CD14-positive monocyte (primary cell): ENCODE measurements around the gene FAAP20. TPM values are rescaled to one million over a fixed set of nuclear protein-coding genes. Genes with fewer than 3 reads are reported as not detected.
A peak's percentile ranks its signal among the peaks of the same experiment; 100 is the strongest.

Experiments
- DNase-seq, 3 donors: peaks; one replicate each; pipeline ENCODE4 v3.0.0-alpha.2; 2011 to 2022
- H2AFZ ChIP-seq: 2 replicates; pipeline ENCODE4 v1.6.0; 2012; ENCODE audit warnings: mild to moderate bottlenecking, low read depth, low read length, inconsistent platforms; ENCODE audit not compliant: insufficient read depth, poor library complexity, severe bottlenecking
- H3K27ac ChIP-seq, 2 donors: 1 replicate in 1 of 2; 2 replicates in 1 of 2; pipeline ENCODE4 v1.5.1; 2012 to 2013; ENCODE audit warnings: low read length in 2 of 2, control low read depth in 1 of 2, inconsistent platforms in 1 of 2, low read depth in 1 of 2, mild to moderate bottlenecking in 1 of 2
- H3K27me3 ChIP-seq, 2 donors: one replicate each; pipeline versions ENCODE4 v1.6.0 to v1.6.1; 2011 to 2013; ENCODE audit warnings: low read length in 2 of 2; ENCODE audit not compliant: control insufficient read depth in 2 of 2, insufficient read depth in 2 of 2
- H3K36me3 ChIP-seq, 2 donors: replicated peaks in 1 of 2; 1 replicate in 1 of 2; 2 replicates in 1 of 2; pipeline versions ENCODE4 v1.5.1 to v1.6.1; 2012 to 2013; ENCODE audit warnings: low read length in 2 of 2, control low read depth in 1 of 2, inconsistent platforms in 1 of 2, mild to moderate bottlenecking in 1 of 2; ENCODE audit not compliant: insufficient read depth in 2 of 2, control insufficient read depth in 1 of 2
- H3K4me1 ChIP-seq, 2 donors: 1 replicate in 1 of 2; 2 replicates in 1 of 2; pipeline versions ENCODE4 v1.5.1 to v1.6.1; 2012 to 2013; ENCODE audit warnings: low read length in 2 of 2, control low read depth in 1 of 2, inconsistent platforms in 1 of 2, mild to moderate bottlenecking in 1 of 2, moderate library complexity in 1 of 2; ENCODE audit not compliant: insufficient read depth in 2 of 2, control insufficient read depth in 1 of 2
- H3K4me2 ChIP-seq: replicated peaks from 2 replicates; pipeline ENCODE3; 2012; ENCODE audit warnings: low read length, moderate library complexity, mild to moderate bottlenecking; ENCODE audit not compliant: poor library complexity, severe bottlenecking; ENCODE audit errors: extremely low read depth
- H3K4me3 ChIP-seq, 3 experiments: fragments of 200-600 bp in 1 of 3; sonication (generic) in 1 of 3; replicated peaks in 1 of 3; 1 replicate in 2 of 3; 2 replicates in 1 of 3; pipeline ENCODE4 v1.5.1; 2011 to 2013; ENCODE audit warnings: low read length in 3 of 3, mild to moderate bottlenecking in 3 of 3, control low read depth in 2 of 3, low read depth in 2 of 3, inconsistent platforms in 1 of 3, moderate library complexity in 1 of 3
- H3K79me2 ChIP-seq: 2 replicates; pipeline ENCODE4 v1.6.0; 2012; ENCODE audit warnings: mild to moderate bottlenecking, control low read depth, inconsistent platforms, low read length, moderate library complexity; ENCODE audit not compliant: insufficient read depth
- H3K9ac ChIP-seq: 2 replicates; pipeline ENCODE4 v1.6.0; 2017; ENCODE audit warnings: low read length, mild to moderate bottlenecking; ENCODE audit not compliant: insufficient read depth, poor library complexity, severe bottlenecking
- H3K9me3 ChIP-seq, 2 donors: replicated peaks in 1 of 2; 1 replicate in 1 of 2; 2 replicates in 1 of 2; pipeline versions ENCODE4 v1.5.1 to v1.6.1; 2012 to 2013; ENCODE audit warnings: low read length in 2 of 2, control low read depth in 1 of 2; ENCODE audit not compliant: control insufficient read depth in 1 of 2, insufficient read depth in 1 of 2
- H4K20me1 ChIP-seq: 2 replicates; pipeline ENCODE4 v1.6.0; 2012; ENCODE audit warnings: mild to moderate bottlenecking, low read length, control low read depth, moderate library complexity; ENCODE audit not compliant: insufficient read depth
- H3K27ac Mint-ChIP-seq, 7 donors: one replicate each; pipeline ENCODE4 v1.8.0; 2020; ENCODE audit warnings: mild to moderate bottlenecking in 7 of 7, mixed read lengths in 7 of 7, moderate library complexity in 6 of 7, inconsistent platforms in 2 of 7
- H3K27me3 Mint-ChIP-seq, 3 donors: one replicate each; pipeline ENCODE4 v1.8.0; 2021 to 2022; ENCODE audit warnings: low read depth in 3 of 3, mild to moderate bottlenecking in 3 of 3, mixed read lengths in 3 of 3, moderate library complexity in 3 of 3, inconsistent platforms in 1 of 3
- H3K36me3 Mint-ChIP-seq, 2 donors: one replicate each; pipeline ENCODE4 v1.8.0; 2020; ENCODE audit warnings: mixed read lengths in 2 of 2, inconsistent platforms in 1 of 2, mild to moderate bottlenecking in 1 of 2
- H3K4me1 Mint-ChIP-seq: one replicate; pipeline ENCODE4 v1.8.0; 2020; ENCODE audit warnings: mild to moderate bottlenecking, mixed read lengths
- H3K4me3 Mint-ChIP-seq, 2 donors: one replicate each; pipeline ENCODE4 v1.8.0; 2020; ENCODE audit warnings: mild to moderate bottlenecking in 2 of 2, mixed read lengths in 2 of 2, moderate library complexity in 1 of 2
- H3K9me3 Mint-ChIP-seq, 7 donors: one replicate each; pipeline ENCODE4 v1.8.0; 2020 to 2022; ENCODE audit warnings: mixed read lengths in 7 of 7, mild to moderate bottlenecking in 6 of 7, moderate library complexity in 6 of 7, inconsistent platforms in 2 of 7
- CTCF ChIP-seq: fragments of 200-600 bp; IDR thresholded peaks from one replicate; pipeline ENCODE4 v1.8.0; 2022; ENCODE audit warnings: antibody characterized with exemption, mild to moderate bottlenecking
- WGBS: methylation state at CpG from one replicate; pipeline ENCODE4 v1.1.5; 2013; ENCODE audit warnings: missing lambda C conversion rate; ENCODE audit not compliant: insufficient coverage; 5-methylcytosine and 5-hydroxymethylcytosine counted together
- intact Hi-C, 2 donors: fragments of 100-400 bp; cut with micrococcal nuclease; formaldehyde crosslinking; loops; one replicate each; pipeline versions ENCODE4 v1.15.0 to v1.15.1; 2023
- polyA plus RNA-seq, 3 donors: library from polyadenylated mRNA; depleted of rRNA in 1 of 3; unstranded in 2 of 3; stranded (reverse) in 1 of 3; fragments of 300-500 nt in 2 of 3; fragments of >200 nt in 1 of 3; fragmentation: Illumina TruSeq in 2 of 3; gene quantifications; 1 replicate in 2 of 3; 2 replicates in 1 of 3; pipeline ENCODE4 v1.2.3, GENCODE V29; 2012 to 2021

The FAAP20 gene
- polyA plus RNA-seq, 3 donors = 11.8 to 49.3 (median 35.1) TPM

DNA sequence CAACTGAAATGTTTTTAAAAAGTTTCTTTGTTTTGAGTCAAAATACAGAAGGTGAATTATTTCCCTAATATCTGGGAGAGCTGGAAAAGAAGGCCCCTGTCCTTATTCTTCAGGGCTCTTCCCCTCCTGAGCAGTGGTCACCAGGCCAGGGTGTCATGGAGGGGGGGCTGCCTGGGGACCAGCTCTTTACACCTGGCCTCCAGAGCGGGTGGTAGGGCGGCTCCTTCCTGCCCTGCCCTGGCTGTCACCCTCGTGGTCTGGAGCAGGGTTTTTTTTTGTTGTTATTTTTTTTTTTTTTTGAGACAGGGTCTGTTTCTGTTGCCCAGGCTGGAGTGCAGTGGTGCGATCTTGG, 40.2 kb upstream of the FAAP20 start:
- peaks cover 1 to 14% (median 2%) of the 10 kb centered on the region in 3 donors for H3K27me3 Mint-ChIP-seq
- Histone ChIP-seq H3K9ac (peak overlapping the region; percentile 63), H2AFZ (no peak overlapping the region), H3K27me3 (no peaks in the 10 kb centered on the region), H3K79me2 (peaks cover 88% of the 10 kb centered on the region), H3K4me2 (peak overlapping the region; percentile 93), H3K4me3 (peak overlapping the region in 2 of 3 experiments; percentile 2 to 61), H3K4me1 (peaks cover 88 to 98% of the 10 kb centered on the region in 2 donors), H3K9me3 (no peaks in the 10 kb centered on the region), H3K27ac (peak overlapping the region; percentile 83 to 90), H3K36me3 (no peaks in the 10 kb centered on the region), H4K20me1 (peaks cover 98% of the 10 kb centered on the region)
- peaks cover 32 to 48% of the 10 kb centered on the region in 2 donors for H3K36me3 Mint-ChIP-seq
- H3K27ac Mint-ChIP-seq = peak overlapping the region; percentile 90 to 95 (median 94)
- intact Hi-C loops = loop anchor here in 1 of 2 donors (2.0 kb wide), 2 partner anchors 20 to 66 kb away; no protein-coding TSS in a partner anchor
- no peak for DNase-seq
- peak overlapping the region; percentile 62 to 100 for H3K4me3 Mint-ChIP-seq
- peaks cover 85% of the 10 kb centered on the region for H3K4me1 Mint-ChIP-seq
- no CpG with 5 or more reads among the region's 4 CpGs for WGBS
- no peak for TF ChIP-seq CTCF
- peaks cover 0 to 2% (median 0%) of the 10 kb centered on the region in 7 donors for H3K9me3 Mint-ChIP-seq

GRCh38 chr1:2233997-2234761, 39.6 kb upstream of the FAAP20 start:
- peak; percentile 97 to 99 (median 98) for DNase-seq
- peaks cover under 1 to 16% (median 2%) of the 10 kb centered on the region in 3 donors for H3K27me3 Mint-ChIP-seq
- no peak overlapping the region for H2AFZ ChIP-seq
- H3K9me3 ChIP-seq = no peaks in the 10 kb centered on the region
- H3K9me3 Mint-ChIP-seq = peaks cover 0 to 5% (median 0%) of the 10 kb centered on the region in 7 donors
- peak overlapping the region; percentile 83 to 100 for H3K4me3 Mint-ChIP-seq
- peak overlapping the region; percentile 67 for H3K9ac ChIP-seq
- H3K36me3 Mint-ChIP-seq = peaks cover 27 to 44% of the 10 kb centered on the region in 2 donors
- H3K79me2 ChIP-seq = peaks cover 88% of the 10 kb centered on the region
- no peak for TF ChIP-seq CTCF
- peak overlapping the region; percentile 83 to 90 for H3K27ac ChIP-seq
- peaks cover 85% of the 10 kb centered on the region for H3K4me1 Mint-ChIP-seq
- peaks cover 88 to 98% of the 10 kb centered on the region in 2 donors for H3K4me1 ChIP-seq
- no peaks in the 10 kb centered on the region for H3K27me3 ChIP-seq
- peaks cover 98% of the 10 kb centered on the region for H4K20me1 ChIP-seq
- peak overlapping the region; percentile 93 for H3K4me2 ChIP-seq
- H3K4me3 ChIP-seq = peak overlapping the region in 2 of 3 experiments; percentile 22 to 80
- intact Hi-C loops = loop anchor here in 1 of 2 donors (2.0 kb wide), 2 partner anchors 21 to 67 kb away; no protein-coding TSS in a partner anchor
- peak overlapping the region; percentile 90 to 95 (median 94) for H3K27ac Mint-ChIP-seq
- H3K36me3 ChIP-seq = no peaks in the 10 kb centered on the region
- 2% methylated on average over 22 of the region's 27 CpGs for WGBS
